GM19468 (cell line): ENCODE measurements around the gene IL10RB.

ENCODE experiments used
- ATAC-seq: cut with Tn5 transposase; IDR thresholded peaks from one replicate; pipeline ENCODE4 v1.9.1; 2021; ENCODE audit warnings: mild to moderate bottlenecking, moderate library complexity, moderate number of reproducible peaks; ENCODE audit not compliant: unreplicated experiment; ENCODE audit errors: extremely low read depth

The IL10RB gene

DNA sequence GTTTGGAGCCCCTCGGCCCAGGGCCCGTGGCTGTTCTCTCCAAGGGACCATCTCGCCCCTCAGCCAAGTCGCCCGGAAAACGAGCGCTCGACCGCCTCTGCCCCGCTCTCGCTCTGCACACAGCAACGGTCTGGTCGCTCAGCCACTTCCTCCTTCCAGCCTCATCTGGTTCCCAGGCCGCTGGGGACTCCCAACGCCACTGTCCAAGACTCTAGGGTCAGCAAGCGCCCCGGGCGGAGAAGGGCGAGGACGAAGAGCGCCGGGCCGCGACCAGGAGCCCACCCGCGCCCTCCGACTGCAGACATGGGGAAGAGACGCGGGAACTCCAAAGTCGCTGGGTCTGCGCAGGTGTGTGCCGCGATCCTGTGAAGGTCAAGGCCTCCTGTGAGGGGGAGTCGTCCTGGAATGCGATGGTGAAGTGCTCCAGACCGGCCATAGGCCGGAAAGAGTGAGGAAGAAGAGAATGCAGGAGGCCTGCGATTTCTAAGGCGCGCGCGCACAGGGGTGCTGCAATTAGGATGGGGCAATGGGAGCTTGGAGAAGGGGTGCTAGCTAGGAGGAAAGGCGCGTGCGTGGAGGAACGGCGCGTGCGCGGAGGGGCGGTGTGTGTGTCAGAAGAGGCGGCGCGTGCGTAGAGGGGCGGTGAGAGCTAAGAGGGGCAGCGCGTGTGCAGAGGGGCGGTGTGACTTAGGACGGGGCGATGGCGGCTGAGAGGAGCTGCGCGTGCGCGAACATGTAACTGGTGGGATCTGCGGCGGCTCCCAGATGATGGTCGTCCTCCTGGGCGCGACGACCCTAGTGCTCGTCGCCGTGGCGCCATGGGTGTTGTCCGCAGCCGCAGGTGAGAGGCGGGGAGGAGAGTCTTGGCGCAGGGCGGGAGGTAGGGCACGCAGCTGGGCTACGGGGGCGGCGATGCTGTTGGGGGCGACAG, 58.4 kb downstream of the IL10RB start, which contains the start of gene IFNAR1:
Gene IFNAR1 (plus strand): TSS at position 680 of the 931 bp plus-strand sequence. CDS start 86 bp downstream, at position 766.
- ATAC-seq: peak; percentile 42

DNA sequence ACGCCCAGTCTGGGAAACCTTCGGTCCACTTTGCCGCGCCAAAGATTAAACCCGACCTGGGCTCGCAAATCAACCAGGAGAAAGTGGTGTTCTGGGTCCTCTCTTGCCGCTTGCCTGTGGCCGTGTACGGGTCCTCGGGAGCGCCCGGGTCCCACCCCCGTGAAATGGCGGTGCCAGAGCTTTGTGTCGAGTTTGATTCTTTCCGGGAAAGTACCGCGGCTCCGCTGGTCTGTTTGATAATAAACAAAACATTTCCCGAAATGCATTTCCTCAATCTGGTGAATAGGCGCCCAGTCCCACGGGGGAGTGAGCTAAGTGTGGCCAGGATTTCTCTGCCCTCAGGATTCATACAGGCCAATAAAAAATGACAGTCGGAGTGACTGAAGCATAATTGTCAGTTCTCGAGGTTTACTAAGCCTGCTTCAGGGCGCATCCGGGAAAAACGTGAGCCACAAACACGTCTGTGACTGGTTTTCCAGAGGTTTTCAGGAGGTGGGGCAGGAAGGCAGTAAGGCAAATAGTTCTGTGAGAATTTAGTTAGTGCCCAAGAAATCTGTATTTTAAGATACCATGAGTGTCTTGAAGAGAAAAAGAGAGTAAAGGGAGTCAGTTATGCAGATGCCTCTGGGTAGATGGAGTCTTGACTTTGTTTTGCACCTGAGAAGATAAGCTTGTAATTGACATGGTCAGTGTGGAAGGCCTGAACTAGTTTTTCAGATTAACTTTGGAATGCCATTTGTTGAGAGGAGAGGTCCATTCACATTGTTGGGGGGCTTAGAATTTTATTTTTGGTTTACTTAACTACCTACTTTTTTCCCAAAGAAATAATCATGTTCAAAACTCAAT, 59.3 kb downstream of the IL10RB start:
- peak; percentile 8 for ATAC-seq

DNA sequence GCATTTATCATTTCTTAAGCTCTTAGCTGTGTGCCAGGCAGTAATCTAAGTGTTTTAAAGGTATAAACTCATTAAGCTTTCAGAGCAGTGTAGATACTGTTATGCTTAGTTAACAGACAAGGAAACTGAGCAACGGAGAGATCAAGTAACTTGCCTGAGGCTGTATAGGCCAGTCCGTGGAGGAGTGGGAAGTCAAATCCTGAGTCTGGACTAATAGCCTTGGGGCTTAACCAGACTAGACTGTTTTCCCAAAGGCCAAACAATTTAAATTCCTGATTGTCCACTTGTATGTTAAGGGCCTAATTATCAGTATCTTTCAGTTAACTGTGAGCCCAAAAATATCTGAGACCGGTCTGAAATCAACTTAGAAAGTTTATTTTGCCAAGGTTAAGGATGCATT, 61.2 kb downstream of the IL10RB start:
- ATAC-seq: no peak

DNA sequence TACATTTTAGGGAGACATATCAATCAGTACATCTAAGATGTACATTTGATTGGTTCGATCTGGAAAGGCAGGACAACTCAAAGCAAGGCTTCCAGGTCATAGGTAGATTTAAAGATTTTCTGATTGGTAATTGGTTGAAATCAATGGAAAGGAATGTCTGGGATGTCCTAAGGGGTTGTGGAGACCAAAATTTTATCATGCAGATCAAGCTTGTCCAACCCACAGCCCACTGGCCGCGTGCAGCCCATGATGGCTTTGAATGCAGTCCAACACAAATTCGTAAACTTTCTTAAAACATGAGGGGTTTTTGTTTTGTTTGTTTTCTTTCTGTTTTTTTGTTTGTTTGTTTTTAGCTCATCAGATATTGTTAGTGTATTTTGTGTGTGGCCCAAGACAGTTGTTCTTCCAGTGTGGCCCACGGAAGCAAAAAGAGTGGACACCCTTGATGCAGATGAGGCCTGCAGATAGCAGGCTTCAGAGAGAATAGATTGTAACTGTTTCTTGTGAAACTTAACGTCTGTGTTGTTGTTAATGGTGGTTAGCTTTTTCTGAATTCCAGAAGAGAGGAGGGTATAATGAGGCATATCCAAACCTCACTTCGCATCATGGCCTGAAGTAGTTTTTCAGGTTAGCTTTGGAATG, 61.7 kb downstream of the IL10RB start:
- ATAC-seq: no peak

DNA sequence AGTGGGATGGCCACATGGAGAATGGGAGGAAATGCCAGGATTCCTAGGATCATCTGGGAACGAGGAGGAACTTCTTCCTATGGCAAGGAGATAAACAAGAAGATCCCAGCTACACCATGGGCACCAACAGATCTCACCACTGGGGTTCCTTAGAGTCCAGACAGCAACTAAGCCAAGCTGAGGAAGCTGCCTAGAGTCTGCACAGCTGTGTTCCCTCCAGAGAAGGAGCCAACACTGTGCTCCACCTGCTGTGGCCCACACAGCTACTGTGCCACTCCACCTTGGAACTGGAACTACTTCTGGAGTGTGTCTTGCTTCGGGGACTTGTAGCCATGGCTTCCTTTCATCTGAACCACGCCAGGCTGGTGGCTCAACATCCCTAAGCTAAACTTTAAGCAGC, 64.6 kb downstream of the IL10RB start:
- no peak for ATAC-seq

DNA sequence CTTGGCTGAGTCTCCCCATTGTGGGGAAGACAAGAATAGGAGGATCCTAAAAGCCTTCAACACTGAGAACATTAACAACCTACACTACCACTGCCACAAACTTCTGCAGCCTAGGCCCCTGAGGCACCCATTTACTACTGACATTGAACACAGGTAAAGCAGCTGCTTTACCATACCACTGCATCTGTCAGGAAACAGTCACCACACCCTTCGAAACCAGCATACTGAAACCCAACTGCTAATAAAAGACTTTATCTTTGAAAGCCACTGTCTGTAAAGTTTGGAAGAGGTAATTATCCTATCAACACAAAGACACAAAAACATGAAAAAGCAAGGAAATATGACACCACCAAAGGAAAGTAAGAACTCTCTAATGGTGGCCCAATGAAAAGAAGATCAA, 66.0 kb downstream of the IL10RB start:
- ATAC-seq: no peak

DNA sequence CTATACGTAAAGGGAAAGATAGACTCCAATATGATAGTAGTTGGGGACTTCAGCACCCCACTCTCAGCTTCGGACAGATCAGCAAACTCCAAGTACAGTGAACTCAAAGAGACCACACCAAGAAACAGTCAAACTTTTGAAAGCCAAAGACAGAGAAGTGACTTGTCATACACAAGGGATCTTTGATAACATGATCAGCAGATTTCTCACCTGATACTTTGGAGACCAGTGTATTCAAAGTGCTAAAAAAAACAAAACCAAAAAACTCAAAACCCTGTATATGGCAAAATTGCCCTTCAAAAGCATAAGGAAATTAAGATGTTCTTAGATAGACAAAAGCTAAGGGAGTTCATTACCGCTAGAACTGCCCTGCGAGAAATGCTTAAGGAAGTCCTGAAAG, 68.0 kb downstream of the IL10RB start:
- no peak for ATAC-seq

DNA sequence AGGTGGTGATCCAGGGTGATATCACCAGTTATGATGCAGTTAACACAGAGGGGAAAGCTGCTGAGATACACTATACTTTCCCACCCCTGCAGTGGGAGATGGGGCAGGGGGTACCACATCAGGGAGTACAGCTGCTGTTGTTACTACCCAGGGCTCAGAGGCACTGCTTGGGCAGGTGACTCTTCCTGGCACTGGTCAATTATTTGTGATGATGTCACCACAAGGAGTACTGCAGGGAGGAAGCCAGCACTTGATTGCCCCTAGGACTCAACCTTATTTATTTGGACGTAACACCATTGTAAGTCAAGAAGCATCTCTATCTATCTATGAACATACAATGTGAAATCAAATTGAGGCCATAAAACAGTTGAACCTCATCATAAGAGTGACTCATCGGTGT, 68.7 kb downstream of the IL10RB start:
- no peak for ATAC-seq

DNA sequence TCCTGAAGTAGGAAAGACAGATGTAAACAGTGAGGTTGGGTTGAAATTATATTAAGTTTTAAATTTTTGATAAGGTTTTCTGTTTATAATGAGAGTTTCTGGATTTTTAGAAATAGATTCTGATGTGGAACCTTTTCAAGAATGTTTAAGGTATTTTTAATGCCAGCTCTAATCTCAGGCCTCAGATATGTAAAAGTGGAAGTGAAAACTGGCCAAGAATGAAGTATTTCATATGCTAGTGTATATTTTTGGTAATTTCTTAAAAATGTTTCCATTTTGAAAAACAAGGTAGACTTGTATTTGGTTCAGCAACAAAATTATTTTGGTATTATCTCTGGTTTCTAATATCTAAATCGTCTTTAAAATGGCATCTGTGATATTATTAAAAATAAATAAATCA, 73.0 kb downstream of the IL10RB start:
- no peak for ATAC-seq

DNA sequence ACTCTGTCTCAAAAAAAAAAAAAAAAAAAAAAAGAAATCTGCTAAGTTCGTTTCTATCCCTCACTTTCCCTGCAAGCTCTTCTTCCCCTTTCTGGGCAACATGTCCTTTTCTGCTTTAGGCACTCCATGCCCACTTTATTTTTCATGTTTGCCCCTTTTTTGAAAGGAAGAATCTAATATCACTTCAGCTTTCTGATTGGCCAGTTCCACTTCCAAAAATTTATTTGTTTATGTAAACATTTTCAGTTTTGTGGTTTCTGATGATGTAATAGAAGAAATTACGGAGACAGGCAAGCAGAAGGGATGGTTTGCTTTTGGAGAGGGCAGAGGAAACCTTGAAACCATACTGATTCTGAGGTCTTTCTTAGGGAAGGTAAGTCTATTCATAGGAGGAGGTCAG, 73.8 kb downstream of the IL10RB start:
- ATAC-seq: no peak

DNA sequence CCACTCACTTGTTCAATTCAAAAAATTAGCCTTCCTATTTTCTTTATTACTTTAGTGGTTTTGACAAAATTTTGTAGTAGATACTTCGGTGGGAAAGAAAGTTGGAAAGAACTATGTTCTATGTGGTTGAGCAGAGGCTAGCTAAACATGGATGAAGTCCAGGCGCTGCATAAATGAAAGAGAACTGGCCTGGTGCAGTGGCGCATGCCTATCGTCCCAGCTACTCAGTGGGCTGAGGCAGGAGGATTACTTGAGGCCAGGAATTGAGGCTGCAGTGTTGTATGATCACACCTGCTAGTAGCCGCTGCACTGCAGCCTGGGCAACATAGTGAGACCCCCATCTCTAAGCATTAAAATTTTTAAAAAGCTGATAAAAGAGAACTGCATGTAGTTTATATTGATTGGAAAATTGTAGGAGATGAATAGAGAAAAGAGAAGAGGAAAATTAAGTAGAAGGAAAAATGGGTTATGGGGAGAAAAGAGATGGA, 79.6 kb downstream of the IL10RB start:
- no peak for ATAC-seq
